ENCODE results near the gene ST3GAL5.
A peak's percentile ranks its signal among the peaks of the same experiment; 100 is the strongest.

ST3GAL5 gene

GRCh38 chr2:85853499-85854165 is 35.2 kb downstream of the ST3GAL5 start:
- H3K4me3 ChIP-seq (ENCODE audit: control insufficient read depth, low read depth, low read length) = no peak overlapping the region

GRCh38 chr2:85852937-85853498 is 35.8 kb downstream of the ST3GAL5 start:
- H3K4me3 ChIP-seq (ENCODE audit: control insufficient read depth, low read depth, low read length) = no peak overlapping the region
- DNase-seq (ENCODE audit: low read depth) = peak; percentile 24

More at GRCh38 chr2:85853499-85854165, 35.2 kb downstream of the ST3GAL5 start:
- TF ChIP-seq CTCF (conservative IDR thresholded peaks at IDR 0.05; ENCODE audit: control insufficient read depth, insufficient read depth, low read depth, low read length) = no peak
- no peak for DNase-seq (ENCODE audit: low read depth)

GRCh38 chr2:85852152-85852840 is 36.5 kb downstream of the ST3GAL5 start:
- no peak for TF ChIP-seq CTCF (conservative IDR thresholded peaks at IDR 0.05; ENCODE audit: control insufficient read depth, insufficient read depth, low read depth, low read length)
- H3K4me3 ChIP-seq (ENCODE audit: control insufficient read depth, low read depth, low read length) = no peak overlapping the region
- DNase-seq (ENCODE audit: low read depth) = no peak

More at GRCh38 chr2:85852937-85853498, 35.8 kb downstream of the ST3GAL5 start:
- no peak for TF ChIP-seq CTCF (conservative IDR thresholded peaks at IDR 0.05; ENCODE audit: control insufficient read depth, insufficient read depth, low read depth, low read length)

- no peak for TF ChIP-seq CTCF (conservative IDR thresholded peaks at IDR 0.05; ENCODE audit: control insufficient read depth, insufficient read depth, low read depth, low read length)
- peak; percentile 28 for DNase-seq (ENCODE audit: low read depth)
- H3K4me3 ChIP-seq (ENCODE audit: control insufficient read depth, low read depth, low read length) = no peak overlapping the region
Observed at GRCh38 chr2:85851253-85852151, 37.3 kb downstream of the ST3GAL5 start.

GRCh38 chr2:85850451-85850850 is 38.3 kb downstream of the ST3GAL5 start:
- no peak for DNase-seq (ENCODE audit: low read depth)
- no peak for TF ChIP-seq CTCF (conservative IDR thresholded peaks at IDR 0.05; ENCODE audit: control insufficient read depth, insufficient read depth, low read depth, low read length)
- H3K4me3 ChIP-seq (ENCODE audit: control insufficient read depth, low read depth, low read length) = no peak overlapping the region

- H3K4me3 ChIP-seq (ENCODE audit: control insufficient read depth, low read depth, low read length) = no peak overlapping the region
- DNase-seq (ENCODE audit: low read depth) = no peak
Observed at GRCh38 chr2:85847051-85847588, 41.7 kb downstream of the ST3GAL5 start.

More at GRCh38 chr2:85847051-85847588, 41.7 kb downstream of the ST3GAL5 start:
- TF ChIP-seq CTCF (conservative IDR thresholded peaks at IDR 0.05; ENCODE audit: control insufficient read depth, insufficient read depth, low read depth, low read length) = no peak
